Mucosa of rectum (tissue), 2 donors: Measurements from ENCODE around the gene NOC2L.

Source experiments
- H3K27ac ChIP-seq, 2 donors: one replicate each; pipeline ENCODE4 v1.7.0; 2013; ENCODE audit warnings: inconsistent platforms in 2 of 2, low read depth in 2 of 2, low read length in 2 of 2
- H3K27me3 ChIP-seq, 2 donors: one replicate each; pipeline ENCODE4 v1.7.0; 2013; ENCODE audit warnings: low read length in 2 of 2; ENCODE audit not compliant: control insufficient read depth in 2 of 2, insufficient read depth in 2 of 2
- H3K36me3 ChIP-seq, 2 donors: one replicate each; pipeline ENCODE4 v1.7.0; 2013; ENCODE audit warnings: low read length in 2 of 2; ENCODE audit not compliant: control insufficient read depth in 2 of 2, insufficient read depth in 2 of 2
- H3K4me1 ChIP-seq, 2 donors: one replicate each; pipeline ENCODE4 v1.7.0; 2013; ENCODE audit warnings: low read length in 2 of 2, mild to moderate bottlenecking in 1 of 2; ENCODE audit not compliant: control insufficient read depth in 2 of 2, insufficient read depth in 2 of 2
- H3K4me3 ChIP-seq, 2 donors: one replicate each; pipeline ENCODE4 v1.7.0; 2013; ENCODE audit warnings: low read length in 2 of 2
- H3K9ac ChIP-seq, 2 donors: one replicate each; pipeline ENCODE4 v1.7.0; 2013; ENCODE audit warnings: low read length in 2 of 2, low read depth in 1 of 2, mild to moderate bottlenecking in 1 of 2
- H3K9me3 ChIP-seq, 2 donors: one replicate each; pipeline ENCODE4 v1.7.0; 2013; ENCODE audit warnings: low read length in 2 of 2; ENCODE audit not compliant: control insufficient read depth in 2 of 2
- donor health status: healthy.
- donor health status: Normal muscosa, but diverticular disease.

NOC2L gene

DNA sequence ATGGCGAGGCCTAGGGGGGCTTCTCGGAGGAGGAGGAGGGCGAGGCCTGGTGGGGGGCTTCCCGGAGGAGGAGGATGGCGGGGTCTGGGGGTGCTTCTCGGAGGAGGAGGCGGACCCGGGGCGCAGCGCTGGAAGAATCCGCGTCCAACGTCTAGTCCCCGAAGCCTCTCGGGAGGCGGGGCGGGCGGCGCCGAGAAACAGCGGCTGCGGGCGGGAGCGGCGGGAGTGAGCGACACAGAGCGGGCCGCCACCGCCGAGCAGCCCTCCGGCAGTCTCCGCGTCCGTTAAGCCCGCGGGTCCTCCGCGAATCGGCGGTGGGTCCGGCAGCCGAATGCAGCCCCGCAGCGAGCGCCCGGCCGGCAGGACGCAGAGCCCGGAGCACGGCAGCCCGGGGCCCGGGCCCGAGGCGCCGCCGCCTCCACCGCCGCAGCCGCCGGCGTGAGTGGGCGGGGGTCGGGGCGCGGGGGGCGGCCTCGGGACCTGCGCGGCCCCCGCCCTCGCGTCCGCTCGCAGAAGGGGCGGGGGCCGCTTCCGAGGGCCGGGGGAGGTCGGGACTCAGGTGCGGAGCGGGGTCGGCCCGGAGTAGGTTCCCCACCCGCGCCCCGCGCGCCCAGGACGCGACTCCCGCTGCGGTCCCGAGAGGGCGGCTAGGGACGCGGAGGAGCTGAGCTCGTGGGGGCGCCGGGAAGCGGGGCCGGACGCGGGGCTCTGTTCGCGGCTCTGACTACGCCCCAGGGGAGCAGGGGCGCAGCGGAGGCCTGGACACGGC lies 1.5 kb upstream of the NOC2L start, which contains the start of gene KLHL17:
KLHL17 (plus strand) TSS at position 222 of the 769 bp plus-strand sequence; CDS start at position 332, 110 bp downstream.
- H3K4me3 ChIP-seq = peak within 1 kb of the TSS; percentile 52 to 90
- peaks cover 14 to 20% of the 10 kb centered on the region in 2 donors for H3K4me1 ChIP-seq
- H3K27me3 ChIP-seq = no peaks in the 10 kb centered on the region
- peak within 1 kb of the TSS in 1 of 2 donors; percentile 26 for H3K9ac ChIP-seq
- H3K36me3 ChIP-seq = peaks cover 9 to 14% of the 10 kb centered on the region in 2 donors
- no peaks in the 10 kb centered on the region for H3K9me3 ChIP-seq
- H3K27ac ChIP-seq = no peak within 1 kb of the TSS

DNA sequence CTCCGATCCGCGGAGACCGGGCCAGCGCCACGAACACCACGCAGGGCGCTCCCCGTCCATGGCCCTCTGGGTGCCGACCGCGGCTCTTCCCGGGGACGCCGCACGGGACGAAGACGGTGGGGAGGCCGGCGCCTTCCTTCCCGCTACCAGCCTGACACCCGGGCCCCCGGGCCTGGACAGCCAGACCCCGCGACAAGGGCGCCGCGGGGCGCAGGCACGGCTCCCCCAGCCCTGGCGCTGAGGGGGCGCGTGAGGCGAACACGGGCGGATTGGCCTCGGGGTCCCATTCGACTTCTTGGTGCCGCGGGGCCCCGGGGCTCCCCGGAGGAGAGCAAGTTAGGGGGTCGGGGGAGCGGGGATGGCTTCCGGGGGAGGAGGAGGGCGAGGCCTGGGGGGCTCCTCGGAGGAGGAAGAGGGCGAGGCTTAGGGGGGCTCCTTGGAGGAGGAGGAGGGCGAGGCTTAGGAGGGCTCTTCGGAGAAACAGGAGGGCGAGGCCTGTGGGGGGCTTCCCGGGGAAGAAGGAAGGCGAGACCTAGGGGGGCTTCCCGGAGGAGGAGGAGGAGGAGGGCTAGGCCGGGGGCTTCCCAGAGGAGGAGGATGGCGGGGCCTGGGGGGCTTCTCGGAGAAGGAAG lies 791 bp upstream of the NOC2L start:
- H3K4me3 ChIP-seq = peak overlapping the region; percentile 31 to 90
- H3K4me1 ChIP-seq = peaks cover 14 to 20% of the 10 kb centered on the region in 2 donors
- H3K27ac ChIP-seq = no peak overlapping the region
- no peaks in the 10 kb centered on the region for H3K27me3 ChIP-seq
- peaks cover 15 to 21% of the 10 kb centered on the region in 2 donors for H3K36me3 ChIP-seq
- H3K9ac ChIP-seq = peak overlapping the region in 1 of 2 donors; percentile 26
- H3K9me3 ChIP-seq = no peaks in the 10 kb centered on the region

DNA sequence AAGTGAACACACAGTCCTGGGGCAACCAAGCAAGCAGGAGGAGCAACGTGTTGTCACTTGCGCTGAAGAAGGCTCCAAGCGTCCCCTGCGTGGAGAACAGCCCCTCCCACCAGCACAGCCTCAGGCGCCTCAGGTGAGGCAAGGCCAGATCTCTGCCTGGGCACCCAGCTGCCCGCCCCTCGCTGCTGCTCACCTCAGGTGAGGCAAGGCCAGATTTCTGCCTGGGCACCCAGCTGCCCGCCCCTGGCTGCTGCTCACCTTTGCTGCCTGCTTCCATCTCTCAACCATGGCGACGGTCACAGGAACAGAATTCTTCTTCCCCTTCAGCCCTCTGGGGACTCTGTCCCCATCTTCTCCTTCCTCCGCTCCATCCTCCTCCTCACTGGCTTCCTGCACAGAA lies 2.4 kb downstream of the NOC2L start:
- Histone ChIP-seq H3K36me3 (peaks cover 38 to 46% of the 10 kb centered on the region in 2 donors), H3K27me3 (no peaks in the 10 kb centered on the region), H3K4me3 (no peak overlapping the region), H3K9me3 (no peaks in the 10 kb centered on the region), H3K4me1 (peaks cover 14 to 20% of the 10 kb centered on the region in 2 donors), H3K27ac (no peak overlapping the region), H3K9ac (no peak overlapping the region)

DNA sequence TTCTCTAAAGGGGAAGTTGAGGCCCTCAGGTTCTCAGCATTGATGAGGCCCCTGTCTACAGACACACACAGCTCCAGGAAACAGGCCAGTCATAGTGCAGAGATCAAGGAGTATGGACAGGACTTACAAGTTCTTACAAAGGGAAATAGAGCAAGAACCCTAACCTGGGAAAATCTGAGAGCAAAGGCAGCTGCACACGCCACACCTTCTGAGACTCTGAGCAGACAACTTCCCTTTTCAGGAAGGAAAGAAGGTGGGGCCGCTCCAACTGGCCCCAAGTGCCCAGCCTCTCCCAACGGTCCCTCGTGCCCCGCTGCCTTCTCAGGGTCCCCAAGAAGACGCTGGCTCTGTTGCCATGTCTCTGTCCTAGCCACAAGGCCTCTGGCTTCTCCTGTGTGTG lies 3.6 kb downstream of the NOC2L start:
- H3K9ac ChIP-seq = no peak overlapping the region
- H3K9me3 ChIP-seq = no peaks in the 10 kb centered on the region
- no peak overlapping the region for H3K27ac ChIP-seq
- H3K4me1 ChIP-seq = peaks cover 14 to 15% of the 10 kb centered on the region in 2 donors
- H3K36me3 ChIP-seq = peaks cover 46 to 53% of the 10 kb centered on the region in 2 donors
- H3K4me3 ChIP-seq = no peak overlapping the region
- no peaks in the 10 kb centered on the region for H3K27me3 ChIP-seq

DNA sequence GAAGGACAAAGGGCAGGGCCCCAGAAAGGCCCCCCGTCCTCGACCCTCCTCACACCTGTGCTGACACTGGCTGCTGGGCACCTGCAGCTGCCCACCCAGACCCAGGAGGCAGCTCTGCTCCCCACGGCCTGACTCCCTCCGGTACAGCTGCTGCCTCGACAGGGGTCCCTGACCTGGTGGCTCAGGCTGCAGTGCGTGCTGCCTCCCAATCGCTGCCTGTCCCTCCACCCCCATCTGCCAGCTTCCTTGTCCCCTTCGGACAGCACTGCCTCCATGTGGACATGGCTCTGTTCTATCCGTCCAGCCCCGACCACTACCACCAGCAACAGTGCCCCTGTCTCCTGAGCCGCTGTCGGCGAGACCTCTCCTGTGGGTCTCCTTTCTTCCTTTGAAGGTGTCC lies 4.1 kb downstream of the NOC2L start:
- H3K36me3 ChIP-seq = peaks cover 52 to 58% of the 10 kb centered on the region in 2 donors
- no peak overlapping the region for H3K4me3 ChIP-seq
- no peak overlapping the region for H3K27ac ChIP-seq
- H3K4me1 ChIP-seq = peaks cover 14 to 15% of the 10 kb centered on the region in 2 donors
- H3K9ac ChIP-seq = no peak overlapping the region
- H3K9me3 ChIP-seq = no peaks in the 10 kb centered on the region
- H3K27me3 ChIP-seq = no peaks in the 10 kb centered on the region

DNA sequence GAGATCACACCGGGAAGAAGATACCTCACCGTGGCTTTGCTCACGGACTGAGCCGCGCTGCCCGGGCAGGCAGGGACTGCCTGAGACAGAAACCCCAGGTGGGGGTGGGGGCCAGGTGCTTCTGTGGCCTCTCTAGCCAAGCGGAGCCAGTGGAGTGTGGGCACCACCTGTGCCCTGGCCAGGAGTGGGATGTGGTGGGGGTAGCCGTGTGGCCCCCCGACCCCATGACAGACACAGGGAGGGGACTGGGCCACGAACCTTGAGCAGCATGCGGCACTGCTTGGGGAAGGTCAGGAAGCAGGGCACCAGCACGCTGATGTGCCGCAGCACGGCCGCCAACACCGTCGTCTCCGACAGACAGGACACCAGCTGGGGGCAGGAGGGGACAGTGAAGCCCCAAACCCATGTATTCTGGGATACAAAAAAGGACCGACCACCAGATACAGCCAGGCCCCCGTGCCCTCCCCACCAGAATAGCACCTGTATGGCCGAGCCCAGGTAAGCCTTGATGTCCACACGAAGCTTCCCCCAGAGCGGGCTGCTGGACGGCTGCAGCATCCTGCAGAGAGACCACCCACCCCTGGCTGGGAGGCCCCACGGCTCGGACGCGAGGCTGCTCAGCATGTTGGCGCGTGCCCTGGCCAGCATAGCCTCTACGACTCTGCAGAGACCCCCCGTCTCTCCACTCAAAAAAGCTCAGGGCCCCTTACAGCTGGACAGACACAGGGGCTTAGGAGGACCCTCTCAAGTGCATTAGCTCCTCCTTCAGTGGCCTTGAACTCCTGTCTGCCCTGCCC lies 5.3 kb downstream of the NOC2L start:
- Histone ChIP-seq H3K9ac (no peak overlapping the region), H3K9me3 (no peaks in the 10 kb centered on the region), H3K4me3 (no peak overlapping the region), H3K27ac (no peak overlapping the region), H3K36me3 (peaks cover 63 to 70% of the 10 kb centered on the region in 2 donors), H3K27me3 (no peaks in the 10 kb centered on the region), H3K4me1 (peaks cover 11 to 12% of the 10 kb centered on the region in 2 donors)

DNA sequence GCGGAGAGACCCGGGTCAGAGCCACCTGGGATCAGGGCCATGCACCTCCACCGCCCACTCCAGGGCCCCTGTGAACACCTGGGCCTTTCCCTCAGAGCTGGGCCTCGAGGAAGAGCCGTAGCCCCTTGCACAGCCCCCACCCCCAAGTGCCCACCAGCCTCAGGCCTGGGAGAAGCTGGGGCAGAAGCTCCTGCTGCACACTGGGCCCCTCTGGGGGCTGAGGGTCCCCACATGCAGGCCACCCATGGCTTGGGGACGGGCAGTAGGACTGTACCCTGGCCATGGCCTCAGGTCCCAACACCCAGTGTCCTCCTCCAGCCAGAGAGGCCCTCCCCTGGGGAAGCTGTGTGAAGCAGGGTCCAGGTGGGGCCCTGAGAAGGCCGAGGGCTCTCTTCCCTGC lies 6.5 kb downstream of the NOC2L start:
- H3K27me3 ChIP-seq = no peaks in the 10 kb centered on the region
- no peak overlapping the region for H3K4me3 ChIP-seq
- H3K36me3 ChIP-seq = peaks cover 71 to 80% of the 10 kb centered on the region in 2 donors
- peaks cover 2% of the 10 kb centered on the region in 2 donors for H3K4me1 ChIP-seq
- no peaks in the 10 kb centered on the region for H3K9me3 ChIP-seq
- H3K27ac ChIP-seq = no peak overlapping the region
- no peak overlapping the region for H3K9ac ChIP-seq

DNA sequence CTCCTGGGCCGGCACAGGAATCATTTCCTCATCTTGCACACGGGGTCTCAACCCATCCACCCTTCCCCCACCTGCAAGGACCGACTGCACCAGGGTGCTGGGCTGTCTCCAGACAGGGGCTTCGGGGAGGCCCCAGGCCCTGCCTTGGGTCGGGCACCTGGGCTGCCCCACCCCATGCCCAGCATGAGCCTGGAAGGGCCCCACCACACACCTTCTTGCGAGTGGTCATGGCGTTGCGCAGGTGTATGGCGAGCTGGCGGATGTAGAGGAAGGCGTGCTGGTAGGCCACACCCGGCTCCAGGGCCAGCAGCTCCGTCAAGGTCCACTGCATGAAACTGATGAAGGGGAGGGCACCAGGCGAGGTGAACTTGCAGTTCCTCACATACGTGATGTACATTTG lies 6.9 kb downstream of the NOC2L start:
- no peak overlapping the region for H3K27ac ChIP-seq
- no peak overlapping the region for H3K9ac ChIP-seq
- no peak overlapping the region for H3K4me3 ChIP-seq
- no peaks in the 10 kb centered on the region for H3K4me1 ChIP-seq
- no peaks in the 10 kb centered on the region for H3K27me3 ChIP-seq
- no peaks in the 10 kb centered on the region for H3K9me3 ChIP-seq
- H3K36me3 ChIP-seq = peaks cover 74 to 83% of the 10 kb centered on the region in 2 donors

DNA sequence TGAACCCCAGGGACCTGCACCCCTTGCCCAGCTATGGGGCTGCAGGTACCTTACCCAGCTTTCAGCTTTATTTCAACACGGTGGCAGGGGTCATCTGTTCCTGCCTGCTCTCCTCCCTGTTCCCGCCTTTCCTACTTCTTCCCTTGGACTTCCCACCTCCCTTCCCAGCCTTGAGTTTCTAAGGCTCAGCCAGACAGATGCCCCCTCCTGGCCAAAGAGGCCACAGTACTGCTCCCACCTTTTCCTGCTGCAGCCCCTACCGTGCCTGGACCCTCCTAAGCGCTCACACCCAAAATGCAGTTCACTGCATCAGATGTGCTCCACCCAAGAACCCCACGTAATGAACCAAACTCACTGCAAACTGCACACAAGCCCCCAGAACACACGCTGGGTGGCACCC lies 7.7 kb downstream of the NOC2L start:
- Histone ChIP-seq H3K9me3 (no peaks in the 10 kb centered on the region), H3K9ac (no peak overlapping the region), H3K27me3 (no peaks in the 10 kb centered on the region), H3K4me1 (no peaks in the 10 kb centered on the region), H3K36me3 (peaks cover 73 to 83% of the 10 kb centered on the region in 2 donors), H3K4me3 (no peak overlapping the region), H3K27ac (no peak overlapping the region)

DNA sequence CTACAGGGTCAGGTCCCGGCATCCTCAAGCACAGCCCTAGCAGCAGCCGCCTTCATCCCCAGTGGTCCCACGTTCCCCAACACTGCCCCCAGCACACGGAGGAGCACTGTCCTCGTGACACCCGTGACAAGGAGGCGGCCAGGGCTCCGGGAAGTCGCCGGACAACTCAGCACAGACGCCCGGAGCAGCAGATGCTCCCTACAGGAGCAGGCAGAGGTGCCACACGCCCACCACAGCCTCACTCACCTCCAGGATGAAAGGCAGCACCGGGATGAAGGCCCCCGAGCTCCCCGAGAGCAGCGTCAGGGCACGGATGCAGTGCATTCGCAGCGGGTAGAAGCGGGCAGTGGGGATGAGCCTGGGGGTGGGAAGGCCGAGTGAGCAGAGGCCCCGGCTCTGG lies 8.2 kb downstream of the NOC2L start:
- Histone ChIP-seq H3K9ac (no peak overlapping the region), H3K36me3 (peaks cover 69 to 82% of the 10 kb centered on the region in 2 donors), H3K4me1 (no peaks in the 10 kb centered on the region), H3K27ac (no peak overlapping the region), H3K4me3 (no peak overlapping the region), H3K27me3 (no peaks in the 10 kb centered on the region), H3K9me3 (no peaks in the 10 kb centered on the region)
